WTC11 (cell line): ENCODE results near the gene INSYN1. TPM values are rescaled to one million over a fixed set of nuclear protein-coding genes. Genes with fewer than 3 reads are reported as not detected.

Experiments
- ATAC-seq: fragments of 200-7000 bp; cut with Tn5 transposase; 2 replicates; pipeline ENCODE4 v1.10.0; 2021; ENCODE audit warnings: mild to moderate bottlenecking, moderate library complexity
- CTCF ChIA-PET: fragments of 300-600 bp; sonication (Branson Sonifier 250); formaldehyde crosslinking; loops from one replicate; lab custom pipeline; 2021; ENCODE audit warnings: antibody characterized with exemption; lab: Charles Lee
- POLR2A ChIA-PET: fragments of 350-600 bp; sonication (Branson Sonifier 250); formaldehyde crosslinking; loops from one replicate; lab custom pipeline; 2021; ENCODE audit warnings: antibody characterized with exemption; lab: Charles Lee
- DNase-seq: peaks from one replicate; pipeline ENCODE4 v3.0.0; 2021; ENCODE audit warnings: low spot score
- H3K27ac Mint-ChIP-seq: 2 replicates; pipeline ENCODE4 v1.8.0; 2021; ENCODE audit warnings: mixed read lengths
- H3K27me3 Mint-ChIP-seq: 2 replicates; pipeline ENCODE4 v1.8.0; 2021; ENCODE audit warnings: low read depth, mild to moderate bottlenecking, moderate library complexity, mixed read lengths
- H3K36me3 Mint-ChIP-seq: 2 replicates; pipeline ENCODE4 v1.8.0; 2021; ENCODE audit warnings: mixed read lengths
- H3K4me1 Mint-ChIP-seq: 2 replicates; pipeline ENCODE4 v1.8.0; 2022; ENCODE audit warnings: mixed read lengths
- H3K4me3 Mint-ChIP-seq: 2 replicates; pipeline ENCODE4 v1.8.0; 2021; ENCODE audit warnings: mild to moderate bottlenecking, moderate library complexity, mixed read lengths
- H3K9me3 Mint-ChIP-seq: 2 replicates; pipeline ENCODE4 v1.8.0; 2021; ENCODE audit warnings: mixed read lengths
- CTCF ChIP-seq: fragments of 200-600 bp; IDR thresholded peaks from 2 replicates; pipeline ENCODE4 v1.8.0; 2022; ENCODE audit warnings: antibody characterized with exemption
- FOXK1 ChIP-seq: sonication (generic); formaldehyde crosslinking; IDR thresholded peaks from 2 replicates; pipeline ENCODE4 v1.8.0; 2022; ENCODE audit warnings: mild to moderate bottlenecking, moderate library complexity, missing genetic modification reagents
- FOXP1 ChIP-seq: sonication (generic); formaldehyde crosslinking; IDR thresholded peaks from 2 replicates; pipeline ENCODE4 v1.8.0; 2022; ENCODE audit warnings: missing genetic modification reagents, mild to moderate bottlenecking, moderate library complexity, borderline replicate concordance
- IRF2 ChIP-seq: sonication (generic); formaldehyde crosslinking; IDR thresholded peaks from 2 replicates; pipeline ENCODE4 v1.8.0; 2022; ENCODE audit warnings: low read depth, missing genetic modification reagents, borderline replicate concordance
- MAX ChIP-seq: sonication (generic); formaldehyde crosslinking; IDR thresholded peaks from 2 replicates; pipeline ENCODE4 v1.8.0; 2022; ENCODE audit warnings: mild to moderate bottlenecking, missing genetic modification reagents
- NFE2L1 ChIP-seq: sonication (generic); formaldehyde crosslinking; IDR thresholded peaks from 2 replicates; pipeline ENCODE4 v1.8.1; 2023; ENCODE audit warnings: missing genetic modification reagents
- NFYB ChIP-seq: sonication (generic); formaldehyde crosslinking; conservative IDR thresholded peaks from 2 replicates; pipeline ENCODE4 v1.8.0; 2022; ENCODE audit warnings: low read depth, missing genetic modification reagents
- NR1H2 ChIP-seq: sonication (generic); formaldehyde crosslinking; IDR thresholded peaks from 2 replicates; pipeline ENCODE4 v1.9.0; 2021; ENCODE audit warnings: mild to moderate bottlenecking, moderate library complexity, missing genetic modification reagents
- OVOL2 ChIP-seq: fragments of 250-450 bp; sonication (Bioruptor Pico); IDR thresholded peaks from 2 replicates; pipeline ENCODE4 v1.9.0; 2021; ENCODE audit warnings: mild to moderate bottlenecking, borderline replicate concordance
- PRRX2 ChIP-seq: fragments of 250-450 bp; sonication (Bioruptor Pico); IDR thresholded peaks from 2 replicates; pipeline ENCODE4 v1.8.0; 2021; ENCODE audit warnings: mild to moderate bottlenecking
- SMAD3 ChIP-seq: sonication (generic); formaldehyde crosslinking; IDR thresholded peaks from 2 replicates; pipeline ENCODE4 v1.8.0; 2022; ENCODE audit warnings: missing genetic modification reagents, mild to moderate bottlenecking, borderline replicate concordance
- SMAD4 ChIP-seq: sonication (generic); formaldehyde crosslinking; IDR thresholded peaks from 2 replicates; pipeline ENCODE4 v1.8.0; 2022; ENCODE audit warnings: mild to moderate bottlenecking, missing genetic modification reagents
- SOX15 ChIP-seq: fragments of 250-450 bp; sonication (Bioruptor Pico); IDR thresholded peaks from 2 replicates; pipeline ENCODE4 v1.9.0; 2021; ENCODE audit warnings: mild to moderate bottlenecking
- TCF7 ChIP-seq: sonication (generic); formaldehyde crosslinking; IDR thresholded peaks from 2 replicates; pipeline ENCODE4 v1.8.0; 2022; ENCODE audit warnings: mild to moderate bottlenecking, low read depth, missing genetic modification reagents, moderate library complexity
- USF1 ChIP-seq: sonication (generic); formaldehyde crosslinking; IDR thresholded peaks from 2 replicates; pipeline ENCODE4 v1.8.0; 2022; ENCODE audit warnings: mild to moderate bottlenecking, missing genetic modification reagents
- ZNF263 ChIP-seq: sonication (generic); formaldehyde crosslinking; IDR thresholded peaks from 2 replicates; pipeline ENCODE4 v1.8.1; 2022; ENCODE audit warnings: low read depth, mild to moderate bottlenecking, moderate library complexity, missing genetic modification reagents
- total RNA-seq: library from RNA; stranded (reverse); gene quantifications from 3 replicates; pipeline ENCODE4 v1.2.3, GENCODE V29; 2021
- TF ChIP-seq, protein P1 (sequence below): sonication (generic); formaldehyde crosslinking; IDR thresholded peaks from 2 replicates; pipeline ENCODE4 v1.8.0; 2022; ENCODE audit warnings: mild to moderate bottlenecking, missing genetic modification reagents
- TF ChIP-seq, protein P2 (sequence below): sonication (generic); formaldehyde crosslinking; conservative IDR thresholded peaks from 2 replicates; pipeline ENCODE4 v1.8.1; 2022; ENCODE audit warnings: mild to moderate bottlenecking, missing genetic modification reagents
- TF ChIP-seq, protein P3 (sequence below): fragments of 250-450 bp; sonication (Bioruptor Pico); IDR thresholded peaks from 2 replicates; pipeline ENCODE4 v2.1.2; 2022; ENCODE audit warnings: mild to moderate bottlenecking, moderate library complexity
- TF ChIP-seq, protein P4 (sequence below): fragments of 250-450 bp; sonication (Bioruptor Pico); IDR thresholded peaks from 2 replicates; pipeline ENCODE4 v1.9.0; 2021; ENCODE audit warnings: moderate library complexity, mild to moderate bottlenecking, inconsistent platforms, borderline replicate concordance

Gene INSYN1
- total RNA-seq, 1 experiment from 2014 or later: 11.9 TPM

DNA sequence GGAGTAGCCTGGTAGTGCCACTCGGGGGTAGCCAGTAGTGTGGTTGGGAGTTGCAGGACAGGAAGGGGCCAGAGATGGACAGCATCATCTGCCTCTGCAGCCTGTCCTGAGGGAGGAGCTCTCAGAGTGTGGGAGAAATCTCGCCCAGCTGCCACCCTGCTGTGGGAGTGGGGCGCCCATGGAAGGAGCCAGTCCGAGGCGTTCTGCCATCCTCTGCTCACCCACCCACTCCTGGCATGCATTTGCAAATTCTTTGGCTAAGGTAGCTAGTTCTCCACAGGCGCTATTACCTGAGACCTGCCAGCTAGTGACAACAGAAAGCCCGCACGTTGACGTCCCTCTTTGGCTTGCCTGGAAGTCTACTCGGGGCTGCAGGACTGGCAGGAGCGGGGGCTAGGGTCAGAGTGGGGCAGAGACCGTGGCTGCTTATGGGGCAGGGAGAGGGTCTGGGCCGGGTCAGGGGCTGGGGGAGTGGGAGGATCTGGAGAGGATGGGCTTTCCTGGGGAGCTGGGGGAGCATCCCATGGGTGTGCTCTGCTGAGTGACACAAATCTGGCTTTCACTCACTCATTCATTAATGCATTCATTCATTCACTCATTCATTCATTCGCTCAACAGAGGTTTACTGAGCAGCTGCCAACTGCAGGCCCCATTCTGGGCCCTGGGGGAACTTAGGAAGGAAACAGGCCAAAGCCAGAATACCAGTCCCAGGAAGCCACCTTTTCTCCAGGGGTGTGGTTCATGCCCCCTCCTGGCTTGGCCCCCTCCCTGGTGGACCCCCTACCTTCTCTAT is 44.4 kb upstream of the INSYN1 start:
- CTCF ChIA-PET: interaction anchor here (0.9 to 2.1 kb wide), 3 partner anchors 11 to 76 kb away, joined by 3 to 10 read pairs (median 4); no protein-coding TSS in a partner anchor
- POLR2A ChIA-PET: interaction anchor here (0.6 kb wide), 1 partner anchor 11 kb away, joined by 4 read pairs; no protein-coding TSS in a partner anchor

GRCh38 chr15:73796331-73796831 is 43.2 kb upstream of the INSYN1 start:
- Mint-ChIP-seq H3K4me3 (no peak overlapping the region), H3K36me3 (no peaks in the 10 kb centered on the region), H3K9me3 (no peaks in the 10 kb centered on the region), H3K27me3 (no peaks in the 10 kb centered on the region; the same call in 1 of the 2 replicates)
- POLR2A ChIA-PET: no interaction called here
- ATAC-seq (no peak), DNase-seq (no peak)
- TF ChIP-seq, protein P1, sequence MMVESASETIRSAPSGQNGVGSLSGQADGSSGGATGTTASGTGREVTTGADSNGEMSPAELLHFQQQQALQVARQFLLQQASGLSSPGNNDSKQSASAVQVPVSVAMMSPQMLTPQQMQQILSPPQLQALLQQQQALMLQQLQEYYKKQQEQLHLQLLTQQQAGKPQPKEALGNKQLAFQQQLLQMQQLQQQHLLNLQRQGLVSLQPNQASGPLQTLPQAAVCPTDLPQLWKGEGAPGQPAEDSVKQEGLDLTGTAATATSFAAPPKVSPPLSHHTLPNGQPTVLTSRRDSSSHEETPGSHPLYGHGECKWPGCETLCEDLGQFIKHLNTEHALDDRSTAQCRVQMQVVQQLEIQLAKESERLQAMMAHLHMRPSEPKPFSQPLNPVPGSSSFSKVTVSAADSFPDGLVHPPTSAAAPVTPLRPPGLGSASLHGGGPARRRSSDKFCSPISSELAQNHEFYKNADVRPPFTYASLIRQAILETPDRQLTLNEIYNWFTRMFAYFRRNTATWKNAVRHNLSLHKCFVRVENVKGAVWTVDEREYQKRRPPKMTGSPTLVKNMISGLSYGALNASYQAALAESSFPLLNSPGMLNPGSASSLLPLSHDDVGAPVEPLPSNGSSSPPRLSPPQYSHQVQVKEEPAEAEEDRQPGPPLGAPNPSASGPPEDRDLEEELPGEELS (CRISPR knock-in tag): no peak
- TF ChIP-seq SOX15: no peak
- no peak for TF ChIP-seq PRRX2
- TF ChIP-seq, protein P2, sequence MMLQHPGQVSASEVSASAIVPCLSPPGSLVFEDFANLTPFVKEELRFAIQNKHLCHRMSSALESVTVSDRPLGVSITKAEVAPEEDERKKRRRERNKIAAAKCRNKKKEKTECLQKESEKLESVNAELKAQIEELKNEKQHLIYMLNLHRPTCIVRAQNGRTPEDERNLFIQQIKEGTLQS (CRISPR knock-in tag): no peak
- no peak for TF ChIP-seq FOXK1 (CRISPR knock-in tag)
- TF ChIP-seq, all 79 proteins: peak for 0
- H3K27ac Mint-ChIP-seq: no peak overlapping the region
- H3K4me1 Mint-ChIP-seq: peaks cover 34% of the 10 kb centered on the region
- CTCF ChIA-PET: interaction anchor here (1.2 to 2.1 kb wide), 2 partner anchors 70 to 78 kb away, joined by 4 to 10 read pairs; no protein-coding TSS in a partner anchor

More for the DNA sequence above, 44.4 kb upstream of the INSYN1 start:
- no peak overlapping the region for H3K4me3 Mint-ChIP-seq
- ATAC-seq: no peak
- no peaks in the 10 kb centered on the region; the same call in 1 of the 2 replicates for H3K27me3 Mint-ChIP-seq
- no peak overlapping the region for H3K27ac Mint-ChIP-seq
- no peaks in the 10 kb centered on the region for H3K9me3 Mint-ChIP-seq
- no peaks in the 10 kb centered on the region for H3K36me3 Mint-ChIP-seq
- no peak for DNase-seq
- peaks cover 30% of the 10 kb centered on the region for H3K4me1 Mint-ChIP-seq
- TF ChIP-seq TCF7 (CRISPR knock-in tag) (no peak), NR1H2 (CRISPR knock-in tag) (no peak), FOXP1 (CRISPR knock-in tag) (no peak), IRF2 (CRISPR knock-in tag) (no peak), MAX (no peak), NFE2L1 (CRISPR knock-in tag) (no peak)
- TF ChIP-seq, protein P3, sequence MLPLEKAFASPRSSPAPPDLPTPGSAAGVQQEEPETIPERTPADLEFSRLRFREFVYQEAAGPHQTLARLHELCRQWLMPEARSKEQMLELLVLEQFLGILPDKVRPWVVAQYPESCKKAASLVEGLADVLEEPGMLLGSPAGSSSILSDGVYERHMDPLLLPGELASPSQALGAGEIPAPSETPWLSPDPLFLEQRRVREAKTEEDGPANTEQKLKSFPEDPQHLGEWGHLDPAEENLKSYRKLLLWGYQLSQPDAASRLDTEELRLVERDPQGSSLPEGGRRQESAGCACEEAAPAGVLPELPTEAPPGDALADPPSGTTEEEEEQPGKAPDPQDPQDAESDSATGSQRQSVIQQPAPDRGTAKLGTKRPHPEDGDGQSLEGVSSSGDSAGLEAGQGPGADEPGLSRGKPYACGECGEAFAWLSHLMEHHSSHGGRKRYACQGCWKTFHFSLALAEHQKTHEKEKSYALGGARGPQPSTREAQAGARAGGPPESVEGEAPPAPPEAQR: no peak
- TF ChIP-seq, protein P4, sequence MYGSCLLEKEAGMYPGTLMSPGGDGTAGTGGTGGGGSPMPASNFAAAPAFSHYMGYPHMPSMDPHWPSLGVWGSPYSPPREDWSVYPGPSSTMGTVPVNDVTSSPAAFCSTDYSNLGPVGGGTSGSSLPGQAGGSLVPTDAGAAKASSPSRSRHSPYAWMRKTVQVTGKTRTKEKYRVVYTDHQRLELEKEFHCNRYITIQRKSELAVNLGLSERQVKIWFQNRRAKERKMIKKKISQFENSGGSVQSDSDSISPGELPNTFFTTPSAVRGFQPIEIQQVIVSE (CRISPR knock-in tag): no peak

GRCh38 chr15:73794443-73795133 is 41.4 kb upstream of the INSYN1 start:
- TF ChIP-seq NFYB: no peak
- TF ChIP-seq OVOL2 (CRISPR knock-in tag): no peak
- TF ChIP-seq ZNF263 (CRISPR knock-in tag): no peak
- TF ChIP-seq SMAD4 (CRISPR knock-in tag): no peak
- TF ChIP-seq CTCF: no peak
- no peak for TF ChIP-seq SMAD3 (CRISPR knock-in tag)
- TF ChIP-seq USF1: no peak
- Mint-ChIP-seq H3K4me3 (no peak overlapping the region), H3K27ac (no peak overlapping the region), H3K27me3 (no peaks in the 10 kb centered on the region; the same call in 1 of the 2 replicates), H3K4me1 (peaks cover 26% of the 10 kb centered on the region), H3K36me3 (no peaks in the 10 kb centered on the region), H3K9me3 (no peaks in the 10 kb centered on the region)
- DNase-seq (no peak), ATAC-seq (peak; percentile 38; the same call in 1 of the 2 replicates)
- CTCF ChIA-PET: interaction anchor here (0.8 to 1.8 kb wide), 8 partner anchors 8 to 95 kb away, joined by 3 to 13 read pairs (median 4); partner anchors contain the start of gene TBC1D21
- POLR2A ChIA-PET: no interaction called here
